GM19035 (cell line): ENCODE results near the gene RTKN.
A peak's percentile ranks its signal among the peaks of the same experiment; 100 is the strongest.
"Not testable (repeated sequence)": the region's sequence is repeated elsewhere in the genome, so short reads cannot be mapped to it uniquely, and the experiment has no call there.

Source experiments
- ATAC-seq: cut with Tn5 transposase; IDR thresholded peaks from one replicate; pipeline ENCODE4 v1.9.1; 2021; ENCODE audit not compliant: unreplicated experiment

Gene RTKN

DNA sequence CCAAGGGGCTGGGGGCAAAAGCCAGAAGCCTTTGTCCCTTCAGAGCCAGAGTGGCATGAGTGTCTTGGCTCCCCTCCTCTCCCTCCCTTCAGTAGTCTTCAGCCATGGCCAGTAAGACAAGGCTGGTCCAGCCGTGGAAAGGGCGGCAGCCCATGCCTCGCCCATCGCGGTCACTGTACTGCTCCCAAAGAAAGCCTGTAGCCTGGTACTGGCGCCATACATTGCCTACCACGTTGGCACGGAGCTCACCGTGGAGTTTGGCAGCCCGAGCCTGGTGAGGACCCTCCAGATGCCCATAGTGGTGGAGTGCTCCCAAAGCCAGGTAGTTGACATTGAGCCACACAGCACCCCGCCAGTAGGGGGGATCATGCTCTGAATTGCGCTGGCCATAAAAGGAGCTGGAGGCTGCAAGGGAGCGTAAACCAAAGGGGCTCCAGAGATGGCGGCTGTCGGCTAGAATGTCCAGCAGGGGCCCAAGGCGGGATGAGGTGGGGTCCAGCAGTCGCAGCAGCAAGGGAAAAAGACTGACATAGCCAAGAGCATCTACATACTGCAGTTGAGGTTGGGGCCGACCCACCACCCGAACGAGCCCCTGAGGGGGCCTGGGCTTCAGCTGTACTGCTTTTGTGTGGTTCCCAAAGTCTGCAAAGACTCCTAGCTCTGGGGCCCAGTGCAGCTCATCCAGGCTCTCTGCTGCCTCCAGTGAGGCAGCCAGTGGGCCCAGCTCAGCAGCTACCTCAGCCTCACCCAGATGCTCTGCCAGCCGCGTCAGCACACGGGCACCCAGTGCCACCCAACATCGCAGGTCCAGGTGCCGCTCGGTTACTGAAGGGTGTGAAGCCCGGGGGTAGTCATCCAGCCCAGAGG, 19.7 kb upstream of the RTKN start:
- no peak for ATAC-seq

GRCh38 chr2:74460187-74460586, 18.4 kb upstream of the RTKN start:
- not testable (repeated sequence) for ATAC-seq

DNA sequence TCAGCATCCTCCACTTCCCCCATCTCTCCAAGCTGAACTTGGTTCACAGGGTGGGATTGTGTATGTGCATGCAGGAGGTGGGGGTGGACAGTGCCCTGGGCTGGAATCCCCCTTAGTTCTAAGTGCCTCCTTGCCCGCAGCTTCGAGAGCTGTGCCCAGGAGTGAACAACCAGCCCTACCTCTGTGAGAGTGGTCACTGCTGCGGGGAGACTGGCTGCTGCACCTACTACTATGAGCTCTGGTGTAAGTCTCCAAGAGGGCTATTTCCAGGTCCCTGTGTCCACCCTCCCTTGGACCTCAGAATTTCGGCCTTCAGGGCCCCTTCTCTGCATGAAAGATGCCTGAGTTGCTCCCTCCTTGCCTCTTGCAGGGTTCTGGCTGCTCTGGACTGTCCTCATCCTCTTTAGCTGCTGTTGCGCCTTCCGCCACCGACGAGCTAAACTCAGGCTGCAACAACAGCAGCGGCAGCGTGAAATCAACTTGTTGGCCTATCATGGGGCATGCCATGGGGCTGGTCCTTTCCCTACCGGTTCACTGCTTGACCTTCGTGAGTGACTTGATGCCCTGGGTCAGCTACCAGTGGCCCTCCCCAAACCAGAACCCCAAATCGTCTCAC, 17.9 kb upstream of the RTKN start:
- ATAC-seq: not testable (repeated sequence)

- no peak for ATAC-seq
Observed at GRCh38 chr2:74458938-74459363, 17.2 kb upstream of the RTKN start.

- peak; percentile 76 for ATAC-seq
Observed at GRCh38 chr2:74458132-74458937, 16.6 kb upstream of the RTKN start, which contains the start of gene WBP1. Gene WBP1 (plus strand): TSS chr2:74458438. CDS start chr2:74458603, 165 bp downstream.

GRCh38 chr2:74457549-74458131, 15.9 kb upstream of the RTKN start:
- peak; percentile 37 for ATAC-seq

GRCh38 chr2:74457129-74457548, 15.4 kb upstream of the RTKN start:
- ATAC-seq: no peak

GRCh38 chr2:74454654-74455511, 13.1 kb upstream of the RTKN start, which contains the start of gene INO80B:
Gene INO80B (plus strand): TSS chr2:74455087. CDS start chr2:74455117, 30 bp downstream.
- ATAC-seq: peak; percentile 47

GRCh38 chr2:74450570-74451190, 8.9 kb upstream of the RTKN start:
- no peak for ATAC-seq

GRCh38 chr2:74448771-74449170, 7.0 kb upstream of the RTKN start:
- no peak for ATAC-seq

DNA sequence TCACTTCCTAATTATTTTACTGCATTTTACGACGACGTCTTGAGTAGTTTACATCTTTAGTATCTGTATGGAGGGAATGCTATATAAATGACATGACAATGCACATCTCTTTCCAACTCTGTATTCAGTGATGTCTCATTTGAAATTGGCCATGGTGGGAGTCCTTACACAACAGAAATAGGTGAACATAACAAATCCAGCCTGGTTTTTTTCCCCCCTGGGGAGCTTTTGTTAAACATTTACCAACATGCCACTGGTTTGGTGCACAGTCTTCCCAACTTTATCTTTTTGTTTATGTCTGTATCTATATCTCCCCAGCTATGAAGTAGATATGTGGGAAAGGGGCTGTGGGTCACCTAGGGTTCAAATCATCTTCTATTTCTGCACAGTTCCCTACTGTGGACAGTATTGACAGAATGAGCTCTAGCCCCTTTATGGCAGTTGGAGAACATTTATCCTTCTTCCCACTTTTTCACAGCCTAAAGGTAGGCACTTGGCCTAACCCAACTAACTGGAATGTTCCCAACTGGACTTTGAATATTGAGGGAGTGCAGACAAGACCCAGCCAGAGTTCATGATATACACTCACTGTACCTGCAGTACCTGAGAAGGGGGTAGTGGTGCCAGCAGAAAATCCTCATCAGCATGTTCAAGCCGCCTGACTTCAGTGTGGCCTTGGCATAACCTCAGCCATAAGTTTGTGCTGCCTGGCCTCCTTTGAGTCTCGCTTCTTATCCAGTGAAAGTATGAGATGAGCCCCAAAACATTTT, 5.7 kb upstream of the RTKN start:
- no peak for ATAC-seq

DNA sequence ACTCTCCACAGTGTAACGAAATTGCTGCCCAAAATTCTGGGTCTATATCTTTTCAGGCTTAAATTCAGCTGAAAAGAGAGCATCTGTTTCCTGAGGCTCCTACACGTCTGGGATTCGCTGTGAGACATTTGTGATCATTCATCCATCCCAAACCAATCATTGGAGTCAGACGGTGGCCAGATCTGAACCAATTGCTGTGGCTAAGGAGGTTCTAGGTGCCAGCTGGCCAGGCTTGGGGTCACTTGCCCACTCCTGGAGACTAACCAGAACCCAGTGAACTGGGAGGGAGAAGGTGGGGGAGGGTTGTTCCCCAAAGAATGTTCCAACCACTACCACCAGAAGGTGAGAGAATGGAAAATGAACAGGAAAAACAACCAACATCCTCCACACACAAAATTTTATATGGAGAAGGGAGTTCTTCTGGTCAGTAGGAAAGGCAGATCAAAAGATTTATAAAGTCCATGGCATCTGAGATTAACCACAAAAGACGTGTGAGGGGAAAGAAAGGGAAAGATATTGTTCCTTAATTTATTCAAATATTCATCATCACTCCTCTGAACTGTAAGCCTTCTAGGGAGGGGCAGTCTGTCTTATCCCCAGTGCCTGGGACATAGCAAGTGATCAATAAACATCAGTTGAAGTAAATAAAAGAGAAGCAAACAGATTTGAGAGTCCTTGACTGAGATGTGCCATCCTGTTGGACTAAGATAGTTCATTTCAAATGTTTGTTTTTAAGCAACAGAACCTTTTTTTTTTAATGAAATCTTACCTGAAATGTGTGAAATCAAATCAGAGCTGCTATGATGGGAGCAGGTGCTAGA, 3.0 kb upstream of the RTKN start:
- ATAC-seq: no peak

- ATAC-seq: not testable (repeated sequence)
Observed at GRCh38 chr2:74442483-74443297, 953 bp upstream of the RTKN start.

DNA sequence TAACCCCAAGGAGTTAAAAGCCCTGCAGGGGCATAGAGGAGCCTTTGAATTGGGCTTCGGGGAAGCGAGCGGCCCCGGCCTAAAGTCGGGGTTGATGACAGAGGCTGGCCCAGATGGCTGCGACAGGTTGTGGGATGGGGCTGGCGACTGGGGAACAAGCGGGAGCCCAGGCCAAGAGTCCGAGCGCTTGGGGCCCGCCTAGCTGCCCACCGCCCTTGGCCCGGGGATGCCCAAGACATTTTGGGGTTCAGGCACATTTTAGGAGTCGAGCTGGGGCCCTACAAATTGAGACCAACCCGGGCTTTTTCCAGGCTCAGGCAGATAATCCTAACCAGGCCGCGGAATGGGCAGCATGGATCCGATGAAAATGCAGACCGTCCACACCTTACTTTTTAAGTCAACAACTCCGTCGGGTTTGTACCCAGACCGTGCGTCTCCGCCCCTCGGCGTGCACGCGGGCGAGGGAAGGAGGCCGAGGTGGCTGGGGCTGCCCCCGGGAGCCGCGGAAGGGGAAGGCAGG, 507 bp downstream of the RTKN start:
- no peak for ATAC-seq

- peak; percentile 81 for ATAC-seq
Observed at GRCh38 chr2:74440378-74441169, 1.2 kb downstream of the RTKN start.

DNA sequence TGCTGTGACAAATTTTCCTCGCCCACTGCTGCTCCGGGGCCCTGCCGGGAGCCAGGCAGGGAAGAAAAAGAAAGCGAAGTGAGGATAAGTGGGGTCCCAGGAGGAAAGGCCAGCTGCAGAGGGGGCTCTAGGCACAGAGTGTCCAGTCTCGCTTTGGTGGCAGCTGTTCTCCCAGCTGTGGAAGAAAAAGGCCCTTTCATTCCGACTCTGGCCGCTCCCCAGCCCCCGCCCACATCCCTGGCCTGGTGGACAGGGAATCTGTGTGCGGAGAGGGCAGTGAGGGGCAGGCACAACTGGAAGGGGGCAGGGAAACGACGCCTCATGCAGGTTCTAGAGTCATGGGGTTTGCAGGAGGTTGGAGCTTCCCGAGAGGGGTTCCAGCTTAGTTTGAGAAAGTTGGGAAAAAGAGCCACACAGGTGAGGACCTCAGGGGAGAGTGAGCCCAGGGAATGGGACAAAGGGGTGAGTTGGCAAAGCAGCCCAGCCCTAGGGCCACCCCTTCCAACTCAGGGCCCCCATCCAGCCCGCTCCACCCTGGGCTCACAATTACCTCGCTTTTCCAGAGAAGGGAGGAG, 1.8 kb downstream of the RTKN start:
- no peak for ATAC-seq
